H1 (cell line): ENCODE results near the gene CENPB.

ENCODE experiments used
- CEBPB ChIP-seq: IDR thresholded peaks from 2 replicates; pipeline ENCODE4 v1.6.1; 2012; ENCODE audit warnings: low read depth, low read length
- CHD2 ChIP-seq: IDR thresholded peaks from 2 replicates; pipeline ENCODE4 v1.6.1; 2012; ENCODE audit warnings: low read length, improper control_type of control experiment
- HDAC6 ChIP-seq: IDR thresholded peaks from one replicate; pipeline ENCODE4 v1.7.1; 2012; ENCODE audit warnings: low read depth, mild to moderate bottlenecking, inconsistent platforms, low read length, moderate library complexity
- KDM1A ChIP-seq: fragments of 200-600, 300-600 bp; sonication (generic); IDR thresholded peaks from 2 replicates; pipeline ENCODE4 v1.7.1; 2016; ENCODE audit warnings: mild to moderate bottlenecking, low read length, borderline replicate concordance
- NRF1 ChIP-seq: IDR thresholded peaks from 2 replicates; pipeline ENCODE4 v1.6.1; 2011; ENCODE audit warnings: mild to moderate bottlenecking, low read depth, low read length, improper control_type of control experiment
- POLR2A ChIP-seq, 2 experiments: IDR thresholded peaks; 1 replicate in 1 of 2; 2 replicates in 1 of 2; pipeline ENCODE4 v1.6.1; 2011; ENCODE audit warnings: low read depth in 2 of 2, low read length in 2 of 2, mild to moderate bottlenecking in 2 of 2; ENCODE audit errors: control extremely low read depth in 1 of 2
- RXRA ChIP-seq: IDR thresholded peaks from 2 replicates; pipeline ENCODE4 v1.6.1; 2011; ENCODE audit warnings: low read depth, mild to moderate bottlenecking, low read length, moderate library complexity; ENCODE audit not compliant: insufficient read depth
- TAF1 ChIP-seq: IDR thresholded peaks from 2 replicates; pipeline ENCODE4 v1.6.1; 2011; ENCODE audit warnings: mild to moderate bottlenecking, low read depth, low read length
- TEAD4 ChIP-seq: IDR thresholded peaks from 2 replicates; pipeline ENCODE4 v1.6.1; 2012; ENCODE audit warnings: low read depth, low read length, inconsistent platforms, mixed read lengths
- YY1 ChIP-seq: IDR thresholded peaks from 2 replicates; pipeline ENCODE4 v1.6.1; 2011; ENCODE audit warnings: low read depth, mild to moderate bottlenecking, low read length
- TF ChIP-seq, protein P1 (sequence below): IDR thresholded peaks from 2 replicates; pipeline ENCODE4 v1.6.1; 2011; ENCODE audit warnings: low read length, improper control_type of control experiment
- TF ChIP-seq, protein P2 (sequence below), 3 experiments: IDR thresholded peaks; 1 replicate in 2 of 3; 2 replicates in 1 of 3; pipeline versions ENCODE4 v1.5.1 to v1.6.1; 2011; ENCODE audit warnings: low read length in 3 of 3, mild to moderate bottlenecking in 3 of 3, inconsistent platforms in 2 of 3, low read depth in 1 of 3, moderate library complexity in 1 of 3; ENCODE audit not compliant: insufficient read depth in 1 of 3; ENCODE audit errors: control extremely low read depth in 1 of 3

DNA sequence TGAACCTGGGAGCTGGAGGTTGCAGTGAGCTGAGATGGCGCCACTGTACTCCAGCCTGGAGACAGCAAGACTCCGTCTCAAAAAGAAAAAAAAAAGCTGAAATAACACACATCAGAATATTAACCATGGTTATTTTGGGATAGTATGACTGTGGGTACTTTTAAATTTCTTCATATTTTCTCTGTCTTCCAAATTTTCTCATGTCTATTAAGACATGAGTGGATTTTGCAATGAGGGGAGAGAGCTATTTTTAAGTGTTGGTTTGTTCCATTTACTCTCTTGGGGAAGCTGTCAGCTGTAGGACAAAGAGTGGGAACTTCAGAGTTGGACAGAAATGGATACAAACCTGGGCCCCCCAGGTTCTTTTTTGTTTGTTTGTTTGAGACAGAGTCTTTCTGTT lies 29.3 kb downstream of the CENPB start:
- TF ChIP-seq POLR2A (IDR thresholded peaks at IDR 0.05; ENCODE audit: control extremely low read depth in 1 of 2, low read depth in 2 of 2, low read length in 2 of 2) (no peak), HDAC6 (no peak), CHD2 (no peak), YY1 (no peak), RXRA (no peak), KDM1A (no peak), CEBPB (no peak), NRF1 (no peak), TAF1 (no peak), TEAD4 (no peak)
- TF ChIP-seq, protein P1, sequence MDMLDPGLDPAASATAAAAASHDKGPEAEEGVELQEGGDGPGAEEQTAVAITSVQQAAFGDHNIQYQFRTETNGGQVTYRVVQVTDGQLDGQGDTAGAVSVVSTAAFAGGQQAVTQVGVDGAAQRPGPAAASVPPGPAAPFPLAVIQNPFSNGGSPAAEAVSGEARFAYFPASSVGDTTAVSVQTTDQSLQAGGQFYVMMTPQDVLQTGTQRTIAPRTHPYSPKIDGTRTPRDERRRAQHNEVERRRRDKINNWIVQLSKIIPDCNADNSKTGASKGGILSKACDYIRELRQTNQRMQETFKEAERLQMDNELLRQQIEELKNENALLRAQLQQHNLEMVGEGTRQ, result no peak
- TF ChIP-seq, protein P2, sequence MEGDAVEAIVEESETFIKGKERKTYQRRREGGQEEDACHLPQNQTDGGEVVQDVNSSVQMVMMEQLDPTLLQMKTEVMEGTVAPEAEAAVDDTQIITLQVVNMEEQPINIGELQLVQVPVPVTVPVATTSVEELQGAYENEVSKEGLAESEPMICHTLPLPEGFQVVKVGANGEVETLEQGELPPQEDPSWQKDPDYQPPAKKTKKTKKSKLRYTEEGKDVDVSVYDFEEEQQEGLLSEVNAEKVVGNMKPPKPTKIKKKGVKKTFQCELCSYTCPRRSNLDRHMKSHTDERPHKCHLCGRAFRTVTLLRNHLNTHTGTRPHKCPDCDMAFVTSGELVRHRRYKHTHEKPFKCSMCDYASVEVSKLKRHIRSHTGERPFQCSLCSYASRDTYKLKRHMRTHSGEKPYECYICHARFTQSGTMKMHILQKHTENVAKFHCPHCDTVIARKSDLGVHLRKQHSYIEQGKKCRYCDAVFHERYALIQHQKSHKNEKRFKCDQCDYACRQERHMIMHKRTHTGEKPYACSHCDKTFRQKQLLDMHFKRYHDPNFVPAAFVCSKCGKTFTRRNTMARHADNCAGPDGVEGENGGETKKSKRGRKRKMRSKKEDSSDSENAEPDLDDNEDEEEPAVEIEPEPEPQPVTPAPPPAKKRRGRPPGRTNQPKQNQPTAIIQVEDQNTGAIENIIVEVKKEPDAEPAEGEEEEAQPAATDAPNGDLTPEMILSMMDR (IDR thresholded peaks at IDR 0.05; ENCODE audit: control extremely low read depth in 1 of 3, insufficient read depth in 1 of 3, low read depth in 1 of 3, low read length in 3 of 3), result no peak
